Stimulated activated naive CD8-positive, alpha-beta T cell treated with anti-CD3 and anti-CD28 coated beads, Interleukin-15, Interleukin-2, amounts not matched to agents 100 ng/mL and 50 ng/mL, for 24 hours (primary cell): ENCODE measurements around the gene ALDH3B1.
A peak's percentile ranks its signal among the peaks of the same experiment; 100 is the strongest.
"Not testable (repeated sequence)": the region's sequence is repeated elsewhere in the genome, so short reads cannot be mapped to it uniquely, and the experiment has no call there.

Experiments used
- H3K27ac Mint-ChIP-seq: one replicate; pipeline ENCODE4 v1.8.0; 2021; ENCODE audit warnings: mild to moderate bottlenecking, mixed read lengths
- H3K27me3 Mint-ChIP-seq: one replicate; pipeline ENCODE4 v1.8.0; 2021; ENCODE audit warnings: mixed read lengths
- H3K36me3 Mint-ChIP-seq: one replicate; pipeline ENCODE4 v1.8.0; 2021; ENCODE audit warnings: low read depth, mixed read lengths
- H3K4me1 Mint-ChIP-seq: one replicate; pipeline ENCODE4 v1.8.0; 2021; ENCODE audit warnings: low read depth, mixed read lengths
- H3K4me3 Mint-ChIP-seq: one replicate; pipeline ENCODE4 v1.8.0; 2021; ENCODE audit warnings: mild to moderate bottlenecking, mixed read lengths
- H3K9me3 Mint-ChIP-seq: one replicate; pipeline ENCODE4 v1.8.0; 2021; ENCODE audit warnings: mixed read lengths

The ALDH3B1 gene, protein sequence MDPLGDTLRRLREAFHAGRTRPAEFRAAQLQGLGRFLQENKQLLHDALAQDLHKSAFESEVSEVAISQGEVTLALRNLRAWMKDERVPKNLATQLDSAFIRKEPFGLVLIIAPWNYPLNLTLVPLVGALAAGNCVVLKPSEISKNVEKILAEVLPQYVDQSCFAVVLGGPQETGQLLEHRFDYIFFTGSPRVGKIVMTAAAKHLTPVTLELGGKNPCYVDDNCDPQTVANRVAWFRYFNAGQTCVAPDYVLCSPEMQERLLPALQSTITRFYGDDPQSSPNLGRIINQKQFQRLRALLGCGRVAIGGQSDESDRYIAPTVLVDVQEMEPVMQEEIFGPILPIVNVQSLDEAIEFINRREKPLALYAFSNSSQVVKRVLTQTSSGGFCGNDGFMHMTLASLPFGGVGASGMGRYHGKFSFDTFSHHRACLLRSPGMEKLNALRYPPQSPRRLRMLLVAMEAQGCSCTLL

DNA sequence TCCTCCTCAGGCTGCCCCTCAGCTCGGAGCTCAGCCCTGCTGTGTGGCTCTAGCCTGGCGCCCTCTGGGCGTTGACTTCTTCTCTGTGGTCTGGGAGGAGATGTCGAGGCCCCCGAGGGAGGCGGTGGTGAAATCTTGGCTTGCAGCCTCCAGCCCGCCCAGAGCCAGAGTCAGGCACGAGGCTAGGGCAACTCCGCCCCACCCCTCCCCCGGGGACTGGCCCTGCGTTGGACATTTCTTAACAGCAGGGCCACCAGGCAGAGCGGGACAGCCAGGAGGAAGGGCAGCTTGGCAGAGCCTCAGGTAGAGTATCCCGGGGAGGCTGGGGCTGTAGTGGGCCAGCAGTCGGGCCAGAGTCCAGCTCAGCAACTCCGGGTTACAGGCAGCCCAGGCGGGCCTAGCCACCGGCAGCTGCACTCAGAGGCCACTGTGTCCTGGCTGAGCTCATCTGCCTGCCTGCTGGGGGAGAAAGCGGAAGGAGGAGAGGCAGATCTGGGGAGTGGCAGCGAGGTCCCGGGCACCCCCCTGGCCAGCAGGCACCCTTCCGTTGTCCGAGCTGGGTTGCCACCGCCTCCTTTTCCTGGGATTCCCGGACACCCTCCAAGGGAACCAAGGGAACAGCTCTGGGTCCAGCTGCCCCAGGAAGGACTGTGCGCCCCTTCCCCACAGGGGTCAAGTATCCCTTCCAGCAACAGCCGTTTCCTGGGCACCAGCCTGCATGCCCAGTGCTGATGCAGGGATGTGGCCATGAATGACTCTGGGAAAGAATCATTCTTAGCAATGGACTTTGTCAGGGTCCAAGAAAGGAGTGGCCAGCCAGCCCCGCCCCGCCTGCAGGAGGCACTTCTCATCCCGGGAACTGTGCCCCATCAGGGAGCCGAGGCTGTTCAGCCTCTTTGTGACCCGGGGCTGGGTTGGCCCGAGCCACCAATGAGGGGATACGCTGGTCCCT, at the start of gene ALDH3B1:
Gene ALDH3B1, plus strand, starts transcription at position 238 of the 952 bp plus-strand sequence. CDS start 4,971 bp downstream, outside the sequence.
- H3K36me3 Mint-ChIP-seq: no peaks in the 10 kb centered on the region
- H3K4me1 Mint-ChIP-seq: peaks cover 19% of the 10 kb centered on the region
- H3K27me3 Mint-ChIP-seq: no peaks in the 10 kb centered on the region
- no peaks in the 10 kb centered on the region for H3K9me3 Mint-ChIP-seq
- peak within 1 kb of the TSS; percentile 13 for H3K27ac Mint-ChIP-seq
- no peak within 1 kb of the TSS for H3K4me3 Mint-ChIP-seq

DNA sequence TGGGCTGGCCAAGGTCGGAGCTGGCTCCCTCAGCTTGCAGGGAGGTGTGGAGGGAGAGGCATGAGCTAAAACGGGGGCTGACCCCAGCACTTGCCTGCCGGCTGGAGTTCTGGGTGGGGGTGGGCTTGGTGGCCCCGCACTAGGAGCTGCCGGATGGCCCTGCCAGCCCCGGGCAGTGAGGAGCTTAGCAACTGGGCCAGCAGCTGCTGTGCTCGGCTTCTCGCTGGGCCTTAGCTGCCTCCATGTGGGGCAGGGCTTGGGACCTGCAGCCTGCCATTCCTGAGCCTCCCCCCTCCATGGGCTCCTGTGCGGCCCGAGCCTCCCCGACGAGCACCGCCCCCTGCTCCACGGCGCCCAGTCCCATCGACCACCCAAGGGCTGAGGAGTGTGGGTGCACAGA, 46.9 kb upstream of the ALDH3B1 start:
- not testable (repeated sequence) for H3K36me3 Mint-ChIP-seq, H3K27ac Mint-ChIP-seq, H3K27me3 Mint-ChIP-seq, H3K4me1 Mint-ChIP-seq, H3K9me3 Mint-ChIP-seq, H3K4me3 Mint-ChIP-seq

DNA sequence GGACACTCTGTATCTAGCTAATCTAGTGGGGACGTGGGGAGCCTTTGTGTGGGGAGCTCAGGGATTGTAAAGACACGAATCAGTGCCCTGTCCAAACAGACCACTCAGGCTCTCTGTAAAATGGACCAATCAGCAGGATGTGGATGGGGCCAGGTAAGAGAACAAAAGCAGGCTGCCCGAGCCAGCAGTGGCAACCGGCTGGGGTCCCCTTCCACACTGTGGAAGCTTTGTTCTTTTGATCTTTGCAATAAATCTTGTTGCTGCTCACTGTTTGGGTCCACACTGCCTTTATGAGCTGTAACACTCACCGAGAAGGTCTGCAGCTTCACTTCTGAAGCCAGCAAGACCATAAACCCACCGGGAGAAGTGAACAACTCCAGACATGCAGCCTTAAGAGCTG, 46.2 kb upstream of the ALDH3B1 start:
- not testable (repeated sequence) for H3K27ac Mint-ChIP-seq, H3K4me3 Mint-ChIP-seq, H3K4me1 Mint-ChIP-seq, H3K27me3 Mint-ChIP-seq, H3K36me3 Mint-ChIP-seq, H3K9me3 Mint-ChIP-seq

DNA sequence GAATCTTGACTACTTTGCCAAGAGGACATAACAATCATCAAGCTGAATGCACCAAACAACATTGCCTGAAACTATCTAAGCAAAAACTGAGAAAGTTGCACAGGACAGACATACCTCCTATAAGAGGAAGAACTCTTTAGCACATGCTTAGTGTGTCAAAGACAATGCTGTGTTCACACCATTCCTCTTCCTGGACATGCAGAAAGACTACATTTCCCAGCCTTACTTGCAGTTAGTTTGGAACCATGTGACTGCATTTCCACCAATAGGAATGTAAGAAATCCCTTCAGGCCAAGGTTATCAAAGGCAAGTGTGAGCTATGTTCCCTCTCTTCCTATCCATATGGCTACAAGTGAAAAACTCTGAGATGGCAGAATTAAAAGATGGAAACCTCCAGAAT, 45.4 kb upstream of the ALDH3B1 start:
- not testable (repeated sequence) for H3K9me3 Mint-ChIP-seq, H3K4me1 Mint-ChIP-seq, H3K4me3 Mint-ChIP-seq, H3K36me3 Mint-ChIP-seq, H3K27me3 Mint-ChIP-seq, H3K27ac Mint-ChIP-seq

DNA sequence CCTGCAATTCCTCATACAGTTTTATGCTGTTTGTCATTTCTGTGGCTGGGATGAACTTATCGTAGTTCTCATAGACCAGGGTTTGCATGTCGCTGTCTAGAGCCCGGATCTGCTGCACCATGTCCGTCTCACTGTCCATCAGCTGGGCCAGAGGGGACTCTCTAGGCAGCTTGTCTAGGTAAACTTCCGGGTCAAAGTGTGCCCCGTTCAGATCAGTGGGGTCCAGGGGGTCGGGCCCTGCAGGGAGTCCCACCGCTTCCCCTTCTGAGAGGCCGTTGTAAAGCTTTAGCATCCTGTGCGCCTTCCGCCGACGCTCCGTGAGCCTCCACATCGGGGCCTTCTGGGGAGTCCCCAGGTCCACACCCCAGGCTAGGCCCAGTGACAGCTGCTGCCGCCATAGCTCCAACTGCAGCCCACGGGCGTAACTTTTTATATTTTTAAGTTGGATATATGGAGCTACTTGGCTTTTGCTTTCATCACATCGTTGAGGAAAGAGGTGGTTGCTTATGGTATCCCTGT, 44.2 kb upstream of the ALDH3B1 start:
- H3K4me3 Mint-ChIP-seq, H3K27me3 Mint-ChIP-seq, H3K27ac Mint-ChIP-seq, H3K4me1 Mint-ChIP-seq, H3K9me3 Mint-ChIP-seq, H3K36me3 Mint-ChIP-seq: not testable (repeated sequence)

DNA sequence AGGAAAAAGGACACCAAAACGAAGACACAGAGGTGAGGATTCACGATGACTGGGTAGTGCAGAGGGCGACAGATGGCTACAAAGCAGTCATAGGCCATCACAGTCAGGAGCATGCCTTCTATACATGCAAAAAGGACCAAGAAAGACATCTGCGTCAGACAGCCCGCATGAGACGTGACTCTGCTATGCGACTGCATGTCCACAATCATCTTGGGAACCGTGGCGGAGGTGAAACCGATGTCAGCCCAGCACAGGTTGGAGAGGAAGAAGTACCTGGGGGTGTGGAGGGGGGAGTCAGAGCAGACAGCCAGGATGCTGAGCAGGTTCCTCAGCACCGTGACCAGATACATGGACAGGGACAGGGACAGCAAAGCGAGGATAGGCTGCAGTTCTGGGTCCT, 35.4 kb upstream of the ALDH3B1 start:
- not testable (repeated sequence) for H3K36me3 Mint-ChIP-seq, H3K4me1 Mint-ChIP-seq, H3K9me3 Mint-ChIP-seq, H3K4me3 Mint-ChIP-seq, H3K27ac Mint-ChIP-seq
- H3K27me3 Mint-ChIP-seq: peaks cover 28% of the 10 kb centered on the region

DNA sequence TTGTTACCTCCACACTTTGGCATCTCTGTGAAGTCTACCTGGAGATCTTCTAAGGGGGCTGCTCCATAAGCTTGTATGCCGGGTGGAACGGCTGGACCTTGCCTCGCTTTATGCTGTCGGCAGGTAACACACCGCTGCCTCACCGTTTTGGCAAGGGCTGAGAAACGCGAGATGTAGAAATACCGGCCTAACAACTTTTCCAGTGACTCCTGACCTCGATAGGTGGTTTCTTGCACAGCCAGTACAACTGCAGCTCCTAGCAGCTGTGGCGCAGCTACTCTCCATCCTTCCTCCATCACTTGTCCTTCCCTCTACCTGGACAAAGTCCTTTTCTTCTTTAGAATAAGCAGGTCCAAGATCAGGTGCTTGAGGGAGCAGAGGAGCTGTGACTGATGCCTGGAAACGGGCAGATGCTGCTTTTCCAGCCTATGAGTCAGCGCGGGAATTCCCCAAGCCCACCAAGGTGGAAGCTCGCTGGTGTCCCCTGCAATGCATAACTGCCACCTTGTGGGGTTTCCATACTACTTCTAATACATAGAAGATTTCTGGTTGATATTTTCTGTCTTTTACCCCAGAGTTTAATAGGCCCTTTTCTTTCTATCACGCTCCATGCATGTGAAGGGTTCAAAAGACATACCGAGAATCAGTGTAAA, 31.2 kb upstream of the ALDH3B1 start:
- not testable (repeated sequence) for H3K36me3 Mint-ChIP-seq, H3K4me1 Mint-ChIP-seq, H3K9me3 Mint-ChIP-seq, H3K27ac Mint-ChIP-seq, H3K4me3 Mint-ChIP-seq
- H3K27me3 Mint-ChIP-seq: peaks cover 19% of the 10 kb centered on the region

DNA sequence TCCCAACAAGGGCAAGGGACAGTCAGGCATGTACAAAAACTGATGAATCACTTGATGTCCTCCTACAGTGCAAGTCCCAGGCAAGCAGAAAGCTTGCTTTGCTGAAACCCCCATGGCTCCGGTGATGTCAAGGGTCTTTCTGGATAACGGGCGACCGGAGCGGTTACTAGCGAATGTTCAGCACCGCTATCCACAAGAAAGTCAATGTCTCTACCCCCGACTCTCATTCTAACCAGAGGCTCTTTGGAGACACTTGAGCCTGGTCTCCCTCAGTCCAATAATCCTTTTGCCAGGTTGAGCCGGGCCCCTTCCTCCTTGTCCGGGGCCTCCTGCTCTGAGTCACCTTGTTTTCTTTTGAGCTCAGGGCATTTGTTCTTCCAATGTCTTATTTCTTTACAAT, 28.9 kb upstream of the ALDH3B1 start:
- H3K4me1 Mint-ChIP-seq: not testable (repeated sequence)

DNA sequence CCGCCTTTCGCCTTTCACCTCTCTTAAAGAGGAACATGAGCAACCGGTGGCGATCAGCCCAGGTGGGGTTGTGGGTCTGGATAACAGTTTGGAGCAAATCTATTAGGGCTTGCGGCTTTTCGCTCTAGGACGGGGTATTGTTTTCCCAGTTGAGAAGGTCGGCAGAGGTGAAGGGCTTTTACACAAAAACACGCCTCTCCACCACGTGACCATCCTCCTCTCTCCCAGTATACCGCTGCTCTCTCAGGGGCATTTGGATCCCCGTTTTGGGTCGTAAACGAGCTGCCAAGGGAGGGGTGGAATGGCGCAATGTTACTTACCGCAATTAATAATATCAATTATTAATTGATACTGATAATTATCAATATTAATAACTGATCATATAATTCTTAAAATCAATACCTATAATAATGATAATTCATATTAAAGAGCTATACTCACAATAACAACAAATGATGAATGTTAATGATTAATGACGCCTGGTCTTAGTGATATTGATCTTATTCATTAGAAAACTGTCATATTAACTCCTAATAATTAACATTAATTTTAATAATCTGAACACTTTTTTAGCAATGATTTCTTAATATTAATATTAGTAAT, 27.8 kb upstream of the ALDH3B1 start:
- not testable (repeated sequence) for H3K4me1 Mint-ChIP-seq, H3K9me3 Mint-ChIP-seq, H3K4me3 Mint-ChIP-seq, H3K36me3 Mint-ChIP-seq, H3K27ac Mint-ChIP-seq
- H3K27me3 Mint-ChIP-seq: peaks cover 14% of the 10 kb centered on the region

More for the DNA sequence above, 28.9 kb upstream of the ALDH3B1 start:
- H3K4me3 Mint-ChIP-seq, H3K27ac Mint-ChIP-seq, H3K9me3 Mint-ChIP-seq, H3K36me3 Mint-ChIP-seq: not testable (repeated sequence)
- H3K27me3 Mint-ChIP-seq: peaks cover 19% of the 10 kb centered on the region

DNA sequence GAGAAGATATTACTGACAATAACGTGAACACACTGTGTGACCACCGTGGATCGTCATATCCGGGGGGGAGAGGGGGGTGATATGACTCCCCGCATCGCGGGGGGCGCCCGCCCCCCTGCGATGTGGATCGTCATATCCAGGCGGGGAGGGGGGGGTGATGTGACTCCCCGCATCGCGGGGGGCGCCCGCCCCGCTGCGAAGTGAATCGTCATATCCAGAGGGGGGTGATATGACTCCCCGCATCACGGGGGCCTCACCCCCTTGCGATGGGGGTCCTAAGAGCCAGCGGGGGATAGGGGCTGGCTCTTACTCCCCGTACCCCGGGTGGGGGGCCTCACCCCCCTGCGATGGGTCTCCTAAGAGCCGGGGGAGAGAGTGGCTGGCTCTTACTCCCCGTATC, 26.2 kb upstream of the ALDH3B1 start:
- Mint-ChIP-seq H3K9me3 (no peaks in the 10 kb centered on the region), H3K36me3 (no peaks in the 10 kb centered on the region), H3K4me1 (no peaks in the 10 kb centered on the region)

DNA sequence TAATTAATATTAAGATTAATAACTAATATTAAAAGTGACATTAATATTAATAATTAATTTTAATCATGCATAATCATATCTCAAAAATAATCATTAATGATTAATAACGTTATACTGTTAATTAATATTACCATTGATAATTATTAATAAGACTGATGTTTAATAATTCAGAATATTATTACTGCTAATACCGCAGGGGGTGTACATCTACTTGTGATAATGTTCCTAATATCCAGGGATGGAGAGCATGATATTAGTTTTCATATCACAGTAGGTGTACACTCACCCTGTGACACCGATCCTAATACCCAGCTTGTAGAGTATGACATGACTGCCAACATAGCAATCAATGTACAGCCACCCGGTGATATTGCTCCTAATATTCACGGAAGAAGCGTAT, 24.8 kb upstream of the ALDH3B1 start:
- not testable (repeated sequence) for H3K9me3 Mint-ChIP-seq, H3K27ac Mint-ChIP-seq, H3K36me3 Mint-ChIP-seq, H3K27me3 Mint-ChIP-seq, H3K4me3 Mint-ChIP-seq, H3K4me1 Mint-ChIP-seq

More for the DNA sequence above, 26.2 kb upstream of the ALDH3B1 start:
- Mint-ChIP-seq H3K4me3 (no peak overlapping the region), H3K27me3 (peaks cover 3% of the 10 kb centered on the region), H3K27ac (no peak overlapping the region)

DNA sequence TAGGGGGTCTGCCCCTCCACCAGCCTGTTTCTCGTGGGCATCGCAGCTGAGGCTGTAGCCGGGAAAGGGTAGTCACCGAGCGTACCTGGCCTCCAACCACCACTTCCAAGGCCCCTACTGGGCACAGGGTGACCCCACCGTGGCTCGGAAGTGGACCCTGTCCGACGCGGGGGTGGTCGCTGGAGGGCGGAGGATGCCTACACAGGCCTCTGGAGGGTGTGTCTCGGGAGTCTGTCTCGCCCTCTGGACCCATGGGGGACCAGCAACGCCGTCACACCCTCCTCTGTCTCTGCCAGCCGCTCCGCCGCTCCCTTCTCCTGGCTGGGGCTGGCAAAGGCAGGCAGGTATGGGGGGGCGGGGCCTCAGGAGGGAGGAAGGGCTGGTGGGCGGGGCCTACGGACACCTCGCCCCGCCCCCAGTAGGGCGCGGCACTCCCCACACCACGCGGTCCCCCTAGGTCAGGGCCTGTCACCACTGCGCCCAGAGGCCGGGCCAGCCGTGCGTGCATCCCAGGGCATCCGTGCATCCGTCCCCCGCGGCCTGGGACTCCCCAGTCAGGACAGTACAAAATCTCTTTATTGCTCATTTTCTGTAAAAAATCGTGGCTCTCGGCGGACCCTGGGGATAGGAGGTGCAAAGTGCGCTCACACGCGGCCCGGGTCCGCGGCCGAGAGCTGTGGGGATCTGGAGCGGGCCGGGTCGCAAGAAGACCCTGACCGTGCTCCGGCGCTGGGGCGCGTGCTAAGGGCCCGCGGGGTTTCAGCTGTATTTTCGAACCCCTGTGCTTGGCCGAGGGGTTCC, 19.4 kb upstream of the ALDH3B1 start:
- H3K4me3 Mint-ChIP-seq, H3K27me3 Mint-ChIP-seq, H3K9me3 Mint-ChIP-seq, H3K36me3 Mint-ChIP-seq, H3K27ac Mint-ChIP-seq, H3K4me1 Mint-ChIP-seq: not testable (repeated sequence)

DNA sequence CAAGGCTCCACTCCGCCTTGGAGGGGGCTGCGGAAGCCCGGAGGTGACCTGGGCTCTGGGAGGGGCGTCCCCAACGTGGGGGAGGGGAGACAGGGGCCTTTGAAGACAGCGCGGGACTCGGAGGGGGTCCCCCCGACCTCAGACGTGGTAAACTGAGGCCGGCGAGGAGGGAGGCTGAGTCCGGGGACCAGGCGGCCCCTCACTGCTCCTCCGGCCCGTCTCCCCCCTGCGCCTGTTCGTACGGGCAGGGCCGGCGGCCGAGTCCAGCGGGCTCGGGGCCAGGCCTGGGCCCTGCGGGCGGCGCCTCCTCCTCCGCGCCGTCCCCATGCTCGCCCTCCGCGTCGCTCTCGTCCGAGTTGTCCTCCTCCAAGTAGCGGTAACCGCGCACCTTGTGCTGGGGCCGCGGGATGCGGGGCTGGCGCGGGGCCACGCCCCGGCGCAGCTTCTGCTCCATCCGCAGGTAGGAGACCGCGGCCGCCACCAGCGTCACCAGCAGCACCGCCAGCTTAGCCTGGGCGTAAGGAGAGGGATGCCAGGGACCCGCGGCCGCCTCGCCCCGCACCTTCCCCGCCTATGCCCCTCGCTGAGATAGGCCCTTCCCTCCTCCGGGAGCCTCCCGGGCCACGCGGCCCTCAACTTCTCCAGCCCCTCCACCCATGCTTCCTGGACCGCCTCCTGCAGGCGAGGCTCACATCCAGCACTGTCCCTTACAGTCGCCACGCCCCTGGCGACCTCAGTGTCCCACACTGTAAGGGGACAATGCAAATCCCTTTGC, 18.6 kb upstream of the ALDH3B1 start:
- not testable (repeated sequence) for H3K9me3 Mint-ChIP-seq, H3K27me3 Mint-ChIP-seq, H3K27ac Mint-ChIP-seq, H3K4me3 Mint-ChIP-seq, H3K4me1 Mint-ChIP-seq, H3K36me3 Mint-ChIP-seq
